ENCODE data around the gene IRS2.

- TF ChIP-seq CTCF (conservative IDR thresholded peaks at IDR 0.05; ENCODE audit: low read depth in 2 of 2) = no peak
- no peak for TF ChIP-seq POLR2AphosphoS5 (IDR thresholded peaks at IDR 0.05; ENCODE audit: low read depth)
Observed at GRCh38 chr13:109735436-109735966, 50.9 kb downstream of the IRS2 start.

All from GM23338 (cell line).